ENCODE measurements around the gene RTN3. TPM values are rescaled to one million over a fixed set of nuclear protein-coding genes. Genes with fewer than 3 reads are reported as not detected.
A peak's percentile ranks its signal among the peaks of the same experiment; 100 is the strongest.

RTN3 gene
- total and polyA plus RNA-seq, 9 of the 15 experiments (the other 6 are each of a cell fraction or from before 2014, with no cell fraction given), result 41.6 to 169 (median 93.5) TPM

DNA sequence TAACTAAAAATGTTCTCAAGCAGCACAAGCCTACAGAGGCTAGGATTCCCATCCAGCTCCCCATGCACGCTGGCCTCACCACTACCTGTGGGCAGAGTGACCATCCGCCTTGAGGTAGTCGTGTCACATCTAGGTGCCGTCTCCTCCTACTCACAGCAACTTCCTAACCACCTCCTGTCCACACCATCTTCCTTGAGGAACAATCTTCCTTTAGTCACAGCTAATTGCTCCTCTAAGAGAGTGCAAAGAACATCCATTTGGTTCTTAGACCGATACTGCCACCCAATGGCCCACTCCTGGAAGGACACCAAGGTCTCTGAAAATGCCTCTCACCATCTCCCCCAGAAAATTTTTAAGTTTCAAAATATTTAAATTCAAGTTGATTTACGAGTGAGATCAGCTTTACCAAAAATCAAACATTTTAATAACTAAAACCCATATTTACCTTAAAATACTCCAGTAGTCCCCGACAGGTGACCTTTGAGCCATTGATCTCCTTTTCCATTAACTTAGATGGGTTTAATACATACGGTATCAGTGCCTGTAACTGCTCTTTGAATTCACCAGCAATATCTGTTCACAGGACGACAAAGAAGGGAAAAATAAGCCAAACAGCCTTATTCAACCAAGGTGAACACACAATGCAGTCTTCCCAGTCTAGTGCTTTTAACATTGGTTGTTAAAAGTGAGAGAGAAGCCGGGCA is 45.4 kb upstream of the RTN3 start:
- POLR2A ChIA-PET, result interaction anchor here (0.7 kb wide), 2 partner anchors 12 to 109 kb away, joined by 3 to 4 read pairs; no protein-coding TSS in a partner anchor
- ATAC-seq (peak; percentile 91), FAIRE-seq (peak; percentile 91), DNase-seq (ENCODE audit: extremely low read depth in 1 of 4, low spot score in 3 of 4) (peak; percentile 63 to 73 (median 70))
- in situ Hi-C loops (cut with MboI), result no loop called here
- WGBS (ENCODE audit: insufficient coverage, low coverage, missing lambda C conversion rate), result 59% methylated on average over 10 of the region's 10 CpGs
- BruUV-seq (replicated peaks), result no TSS peak
- Histone ChIP-seq H3K4me1 (replicated peaks in 1 of 2; ENCODE audit: control insufficient read depth in 2 of 2, insufficient read depth in 2 of 2, low read length in 2 of 2) (no peaks in the 10 kb centered on the region), H3K79me2 (ENCODE audit: control insufficient read depth, insufficient read depth, low read length) (no peaks in the 10 kb centered on the region), H3K27me3 (ENCODE audit: control insufficient read depth in 2 of 2, insufficient read depth in 2 of 2, low read length in 2 of 2) (no peaks in the 10 kb centered on the region), H3K9ac (ENCODE audit: insufficient read depth in 1 of 2, low read depth in 2 of 2, low read length in 2 of 2) (no peak overlapping the region), H3K9me1 (ENCODE audit: control insufficient read depth, insufficient read depth, low read length) (no peaks in the 10 kb centered on the region), H3K27ac (ENCODE audit: extremely low read depth, low read depth, low read length) (no peak overlapping the region), H3K9me3 (replicated peaks; ENCODE audit: control insufficient read depth, insufficient read depth, low read depth, low read length) (no peaks in the 10 kb centered on the region), H3K4me3 (no peak overlapping the region), H3K4me2 (ENCODE audit: insufficient read depth, low read length) (no peak overlapping the region), H4K20me1 (replicated peaks; ENCODE audit: control insufficient read depth, insufficient read depth, low read length) (no peaks in the 10 kb centered on the region), H3K36me3 (ENCODE audit: control insufficient read depth, insufficient read depth, low read length) (peaks cover 60% of the 10 kb centered on the region), H2AFZ (ENCODE audit: low read depth, low read length) (no peak overlapping the region)
- CTCF ChIA-PET (ENCODE audit: low intra/inter-chr PET ratio), result interaction anchor here (0.6 to 4.1 kb wide), 8 partner anchors 25 to 1419 kb away, joined by 3 to 53 read pairs (median 4); no protein-coding TSS in a partner anchor
- intact Hi-C loops (cut with micrococcal nuclease), result loop anchor here (1.0 to 5.0 kb wide), 3 partner anchors 44 to 158 kb away; no protein-coding TSS in a partner anchor
- TF ChIP-seq, protein P1, sequence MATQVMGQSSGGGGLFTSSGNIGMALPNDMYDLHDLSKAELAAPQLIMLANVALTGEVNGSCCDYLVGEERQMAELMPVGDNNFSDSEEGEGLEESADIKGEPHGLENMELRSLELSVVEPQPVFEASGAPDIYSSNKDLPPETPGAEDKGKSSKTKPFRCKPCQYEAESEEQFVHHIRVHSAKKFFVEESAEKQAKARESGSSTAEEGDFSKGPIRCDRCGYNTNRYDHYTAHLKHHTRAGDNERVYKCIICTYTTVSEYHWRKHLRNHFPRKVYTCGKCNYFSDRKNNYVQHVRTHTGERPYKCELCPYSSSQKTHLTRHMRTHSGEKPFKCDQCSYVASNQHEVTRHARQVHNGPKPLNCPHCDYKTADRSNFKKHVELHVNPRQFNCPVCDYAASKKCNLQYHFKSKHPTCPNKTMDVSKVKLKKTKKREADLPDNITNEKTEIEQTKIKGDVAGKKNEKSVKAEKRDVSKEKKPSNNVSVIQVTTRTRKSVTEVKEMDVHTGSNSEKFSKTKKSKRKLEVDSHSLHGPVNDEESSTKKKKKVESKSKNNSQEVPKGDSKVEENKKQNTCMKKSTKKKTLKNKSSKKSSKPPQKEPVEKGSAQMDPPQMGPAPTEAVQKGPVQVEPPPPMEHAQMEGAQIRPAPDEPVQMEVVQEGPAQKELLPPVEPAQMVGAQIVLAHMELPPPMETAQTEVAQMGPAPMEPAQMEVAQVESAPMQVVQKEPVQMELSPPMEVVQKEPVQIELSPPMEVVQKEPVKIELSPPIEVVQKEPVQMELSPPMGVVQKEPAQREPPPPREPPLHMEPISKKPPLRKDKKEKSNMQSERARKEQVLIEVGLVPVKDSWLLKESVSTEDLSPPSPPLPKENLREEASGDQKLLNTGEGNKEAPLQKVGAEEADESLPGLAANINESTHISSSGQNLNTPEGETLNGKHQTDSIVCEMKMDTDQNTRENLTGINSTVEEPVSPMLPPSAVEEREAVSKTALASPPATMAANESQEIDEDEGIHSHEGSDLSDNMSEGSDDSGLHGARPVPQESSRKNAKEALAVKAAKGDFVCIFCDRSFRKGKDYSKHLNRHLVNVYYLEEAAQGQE (IDR thresholded peaks at IDR 0.05; ENCODE audit: borderline replicate concordance), result peak; percentile 87
- TF ChIP-seq, protein P1 (CRISPR knock-in tag; IDR thresholded peaks at IDR 0.05; ENCODE audit: low read depth), result no peak
- TF ChIP-seq, protein P2, sequence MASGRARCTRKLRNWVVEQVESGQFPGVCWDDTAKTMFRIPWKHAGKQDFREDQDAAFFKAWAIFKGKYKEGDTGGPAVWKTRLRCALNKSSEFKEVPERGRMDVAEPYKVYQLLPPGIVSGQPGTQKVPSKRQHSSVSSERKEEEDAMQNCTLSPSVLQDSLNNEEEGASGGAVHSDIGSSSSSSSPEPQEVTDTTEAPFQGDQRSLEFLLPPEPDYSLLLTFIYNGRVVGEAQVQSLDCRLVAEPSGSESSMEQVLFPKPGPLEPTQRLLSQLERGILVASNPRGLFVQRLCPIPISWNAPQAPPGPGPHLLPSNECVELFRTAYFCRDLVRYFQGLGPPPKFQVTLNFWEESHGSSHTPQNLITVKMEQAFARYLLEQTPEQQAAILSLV (tag; IDR thresholded peaks at IDR 0.05), result no peak
- TF ChIP-seq, protein P3, sequence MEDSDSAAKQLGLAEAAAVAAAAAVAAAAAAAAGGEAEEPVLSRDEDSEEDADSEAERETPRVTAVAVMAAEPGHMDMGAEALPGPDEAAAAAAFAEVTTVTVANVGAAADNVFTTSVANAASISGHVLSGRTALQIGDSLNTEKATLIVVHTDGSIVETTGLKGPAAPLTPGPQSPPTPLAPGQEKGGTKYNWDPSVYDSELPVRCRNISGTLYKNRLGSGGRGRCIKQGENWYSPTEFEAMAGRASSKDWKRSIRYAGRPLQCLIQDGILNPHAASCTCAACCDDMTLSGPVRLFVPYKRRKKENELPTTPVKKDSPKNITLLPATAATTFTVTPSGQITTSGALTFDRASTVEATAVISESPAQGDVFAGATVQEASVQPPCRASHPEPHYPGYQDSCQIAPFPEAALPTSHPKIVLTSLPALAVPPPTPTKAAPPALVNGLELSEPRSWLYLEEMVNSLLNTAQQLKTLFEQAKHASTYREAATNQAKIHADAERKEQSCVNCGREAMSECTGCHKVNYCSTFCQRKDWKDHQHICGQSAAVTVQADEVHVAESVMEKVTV (CRISPR knock-in tag; IDR thresholded peaks at IDR 0.05), result peak; percentile 87
- no peak for TF ChIP-seq XRCC4 (IDR thresholded peaks at IDR 0.05; ENCODE audit: extremely low read depth, insufficient read depth, insufficient read length)
- TF ChIP-seq, protein P4, sequence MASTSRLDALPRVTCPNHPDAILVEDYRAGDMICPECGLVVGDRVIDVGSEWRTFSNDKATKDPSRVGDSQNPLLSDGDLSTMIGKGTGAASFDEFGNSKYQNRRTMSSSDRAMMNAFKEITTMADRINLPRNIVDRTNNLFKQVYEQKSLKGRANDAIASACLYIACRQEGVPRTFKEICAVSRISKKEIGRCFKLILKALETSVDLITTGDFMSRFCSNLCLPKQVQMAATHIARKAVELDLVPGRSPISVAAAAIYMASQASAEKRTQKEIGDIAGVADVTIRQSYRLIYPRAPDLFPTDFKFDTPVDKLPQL (IDR thresholded peaks at IDR 0.05; ENCODE audit: extremely low read depth, insufficient read length), result no peak
- peak; percentile 84 for TF ChIP-seq ARID2 (IDR thresholded peaks at IDR 0.05)
- TF ChIP-seq CC2D1A (IDR thresholded peaks at IDR 0.05), result peak; percentile 76
- TF ChIP-seq U2AF2 (optimal IDR thresholded peaks at IDR 0.05; ENCODE audit: low read depth, low read length), result no peak

All from K562 (cell line).